ENCODE data around the gene C1QTNF4.
A peak's percentile ranks its signal among the peaks of the same experiment; 100 is the strongest.
"Not testable (repeated sequence)": the region's sequence is repeated elsewhere in the genome, so short reads cannot be mapped to it uniquely, and the experiment has no call there.

The C1QTNF4 gene

GRCh38 chr11:47593934-47594855, at the start of gene C1QTNF4:
C1QTNF4 (minus strand) TSS chr11:47594411; CDS start chr11:47590810, 3,601 bp downstream.
- DNase-seq (ENCODE audit: low read depth in 2 of 3, low spot score in 1 of 3), result no peak

- peak; percentile 92 to 95 (median 94) for DNase-seq (ENCODE audit: low read depth in 2 of 3, low spot score in 1 of 3)
Observed at GRCh38 chr11:47642099-47642855, 48.1 kb upstream of the C1QTNF4 start, which contains the start of gene MTCH2. MTCH2 (minus strand) TSS chr11:47642559; CDS start chr11:47642465, 94 bp downstream.

GRCh38 chr11:47641600-47642098, 47.4 kb upstream of the C1QTNF4 start:
- no peak for DNase-seq (ENCODE audit: low read depth in 2 of 3, low spot score in 1 of 3)

- DNase-seq (ENCODE audit: low read depth in 2 of 3, low spot score in 1 of 3), result not testable (repeated sequence)
Observed at GRCh38 chr11:47640506-47640905, 46.3 kb upstream of the C1QTNF4 start.

- not testable (repeated sequence) for DNase-seq (ENCODE audit: low read depth in 2 of 3, low spot score in 1 of 3)
Observed at GRCh38 chr11:47636331-47636730, 42.1 kb upstream of the C1QTNF4 start.

- no peak for DNase-seq (ENCODE audit: low read depth in 2 of 3, low spot score in 1 of 3)
Observed at GRCh38 chr11:47631473-47631872, 37.3 kb upstream of the C1QTNF4 start.

DNA sequence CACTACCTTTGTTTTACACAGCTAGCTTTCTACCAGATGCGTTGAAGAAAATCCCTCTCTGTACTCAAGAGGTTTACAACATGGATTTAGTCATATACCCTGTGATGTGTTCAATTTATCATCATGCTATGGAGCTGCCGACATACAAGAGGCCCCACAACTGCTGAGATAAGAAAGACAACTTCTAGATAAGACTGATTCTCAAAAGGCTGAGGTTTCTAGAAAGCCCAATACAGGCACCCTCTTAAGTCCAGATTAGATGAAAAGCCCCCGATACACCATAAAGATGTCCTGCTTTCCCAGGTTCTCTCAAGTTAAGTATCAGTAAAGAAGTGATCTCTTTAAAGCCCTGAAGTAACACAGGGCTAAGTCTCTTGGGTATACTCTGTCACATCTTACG, 33.8 kb upstream of the C1QTNF4 start:
- no peak for DNase-seq (ENCODE audit: low read depth in 2 of 3, low spot score in 1 of 3)

- DNase-seq (ENCODE audit: low read depth in 2 of 3, low spot score in 1 of 3), result no peak
Observed at GRCh38 chr11:47626234-47626633, 32.0 kb upstream of the C1QTNF4 start.

GRCh38 chr11:47620836-47621378, 26.7 kb upstream of the C1QTNF4 start:
- no peak for DNase-seq (ENCODE audit: low read depth in 2 of 3, low spot score in 1 of 3)

GRCh38 chr11:47617417-47617809, 23.2 kb upstream of the C1QTNF4 start:
- no peak for DNase-seq (ENCODE audit: low read depth in 2 of 3, low spot score in 1 of 3)

DNA sequence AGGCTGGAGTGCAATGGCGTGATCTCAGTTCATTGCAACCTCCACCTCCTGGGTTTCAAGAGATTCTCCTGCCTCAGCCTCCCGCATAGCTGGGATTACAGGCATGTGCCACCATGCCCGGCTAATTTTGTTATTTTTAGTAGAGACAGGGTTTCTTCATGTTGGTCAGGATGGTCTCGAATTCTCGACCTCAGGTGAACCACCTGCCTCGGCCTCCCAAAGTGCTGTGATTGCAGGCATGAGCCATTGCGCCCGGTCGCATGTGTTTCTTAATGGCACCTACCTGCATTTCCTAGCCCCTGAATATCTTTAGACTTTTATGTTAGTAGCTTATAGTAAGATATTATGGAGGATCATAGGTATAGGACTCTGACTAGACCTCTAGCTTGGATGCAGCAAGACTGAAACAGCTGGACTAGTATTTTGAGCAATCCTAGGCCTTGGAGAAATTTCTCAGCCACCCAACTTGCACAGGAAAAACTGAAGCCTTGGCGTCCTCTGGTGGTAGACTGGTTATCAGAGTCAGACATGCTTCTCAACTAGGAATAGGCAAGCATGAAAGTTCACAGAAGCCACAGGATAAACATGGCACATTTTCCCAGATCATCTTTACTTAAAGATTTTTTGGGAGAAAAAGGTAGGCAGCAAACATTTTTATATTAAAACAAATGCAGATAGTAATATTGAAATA, 22.7 kb upstream of the C1QTNF4 start:
- DNase-seq (ENCODE audit: low read depth in 2 of 3, low spot score in 1 of 3), result no peak

- DNase-seq (ENCODE audit: low read depth in 2 of 3, low spot score in 1 of 3), result no peak
Observed at GRCh38 chr11:47615249-47615648, 21.0 kb upstream of the C1QTNF4 start.

- no peak for DNase-seq (ENCODE audit: low read depth in 2 of 3, low spot score in 1 of 3)
Observed at GRCh38 chr11:47611348-47611794, 17.2 kb upstream of the C1QTNF4 start.

DNA sequence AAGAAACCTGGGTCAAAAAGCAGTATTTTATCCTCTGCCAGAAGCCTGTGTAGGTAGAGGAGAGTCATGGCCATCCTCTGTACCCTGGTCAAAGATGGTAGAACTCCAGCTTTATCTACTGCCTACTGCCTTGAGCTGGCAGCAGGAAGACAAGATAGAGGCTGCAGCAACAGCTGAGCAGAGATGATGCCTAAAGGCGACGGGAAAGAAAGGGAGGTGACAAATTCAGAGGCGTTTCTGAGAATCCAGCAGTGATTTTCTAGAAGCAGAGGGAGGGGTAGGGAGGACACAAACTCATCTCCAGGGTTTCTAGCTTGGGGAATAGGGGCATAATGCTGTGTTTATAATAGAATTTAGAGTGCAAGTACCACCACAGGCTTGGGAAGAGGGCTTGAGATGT, 15.5 kb upstream of the C1QTNF4 start:
- no peak for DNase-seq (ENCODE audit: low read depth in 2 of 3, low spot score in 1 of 3)

DNA sequence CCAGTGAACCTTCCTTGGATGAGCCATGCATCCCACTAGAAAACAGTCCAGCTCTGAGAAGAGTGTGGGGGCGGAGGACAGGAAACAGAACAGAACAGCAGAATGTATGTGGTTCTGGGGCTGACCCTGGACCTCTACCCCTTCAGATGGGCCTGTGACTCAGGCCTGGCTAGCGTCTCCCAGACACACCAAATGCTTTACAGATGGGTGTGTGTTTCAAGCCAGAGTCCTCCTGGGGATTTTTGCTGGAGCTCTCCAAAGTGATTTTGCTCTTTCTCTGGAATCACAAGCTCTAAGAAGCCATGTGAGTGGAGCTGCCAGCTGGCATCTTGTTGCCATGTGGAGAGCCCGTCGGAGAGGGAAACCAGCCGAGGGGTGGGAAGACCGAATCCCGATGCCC, 13.2 kb upstream of the C1QTNF4 start:
- DNase-seq (ENCODE audit: low read depth in 2 of 3, low spot score in 1 of 3), result no peak

DNA sequence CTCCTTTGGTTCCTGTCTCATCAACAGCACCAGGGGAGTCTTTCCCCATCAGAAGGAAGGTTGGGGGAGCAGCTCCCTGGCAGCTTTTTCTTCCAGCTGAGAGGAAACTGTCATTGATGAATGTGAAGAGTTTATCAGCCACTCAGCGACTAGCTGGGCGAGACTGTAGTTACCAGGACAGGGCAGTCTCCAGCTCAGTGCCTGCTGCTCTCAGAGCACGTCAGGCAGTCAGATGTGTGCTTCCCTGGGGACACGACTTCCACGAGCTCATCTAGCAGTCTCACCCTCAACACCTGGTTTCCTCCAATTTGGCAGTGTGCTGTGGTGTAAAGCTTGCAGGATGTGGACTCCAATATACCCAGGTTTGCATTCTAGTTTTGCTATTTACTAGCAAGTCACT, 12.5 kb upstream of the C1QTNF4 start:
- no peak for DNase-seq (ENCODE audit: low read depth in 2 of 3, low spot score in 1 of 3)

GRCh38 chr11:47605921-47606320, 11.7 kb upstream of the C1QTNF4 start:
- DNase-seq (ENCODE audit: low read depth in 2 of 3, low spot score in 1 of 3), result no peak

DNA sequence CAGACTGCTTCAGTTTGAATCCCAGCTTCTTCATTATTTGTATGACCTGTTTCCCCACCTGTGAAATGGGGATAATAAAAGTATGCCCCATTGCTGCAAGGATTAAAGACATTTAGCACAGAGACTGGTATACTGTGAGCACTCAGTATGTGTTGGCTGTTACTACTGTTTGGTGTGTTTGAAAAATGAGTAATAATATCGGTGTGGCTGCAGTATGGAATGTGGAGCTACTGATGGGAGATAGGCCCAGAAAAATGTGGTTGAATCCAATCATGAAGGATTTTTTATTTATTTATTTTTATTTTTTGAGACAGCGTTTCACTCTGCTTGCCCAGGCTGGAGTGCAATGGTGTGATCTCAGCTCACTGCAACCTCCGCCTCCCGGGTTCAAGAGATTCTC, 9.1 kb upstream of the C1QTNF4 start:
- DNase-seq (ENCODE audit: low read depth in 2 of 3, low spot score in 1 of 3), result no peak

GRCh38 chr11:47599902-47600301, 5.7 kb upstream of the C1QTNF4 start:
- no peak for DNase-seq (ENCODE audit: low read depth in 2 of 3, low spot score in 1 of 3)

- DNase-seq (ENCODE audit: low read depth in 2 of 3, low spot score in 1 of 3), result no peak
Observed at GRCh38 chr11:47595967-47596366, 1.8 kb upstream of the C1QTNF4 start.

DNA sequence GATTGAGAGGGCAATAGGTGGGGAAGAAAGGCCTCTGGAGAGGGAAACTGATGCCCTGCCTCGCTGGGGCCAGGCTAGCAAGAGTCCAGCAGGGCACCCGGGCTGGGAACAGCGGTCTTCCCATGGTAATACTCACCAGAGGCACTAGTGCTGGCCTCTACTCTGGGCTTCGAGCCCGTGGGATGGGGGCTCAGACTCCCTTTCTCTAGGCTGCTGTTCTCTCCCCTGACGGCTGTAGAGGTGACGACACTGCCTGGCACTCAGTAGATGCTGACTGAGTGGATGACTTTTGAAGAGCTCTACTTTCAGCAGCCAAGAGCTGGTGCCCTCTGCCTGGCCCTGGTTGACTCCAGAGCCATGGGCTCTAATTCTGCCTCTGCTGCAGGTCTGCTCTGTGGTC, 818 bp upstream of the C1QTNF4 start:
- no peak for DNase-seq (ENCODE audit: low read depth in 2 of 3, low spot score in 1 of 3)
